Karpas-422 (cell line): ENCODE data around the gene TMEM171. TPM values are rescaled to one million over a fixed set of nuclear protein-coding genes. Genes with fewer than 3 reads are reported as not detected.

Source experiments
- DNase-seq: peaks from one replicate; pipeline ENCODE4 v3.0.0-alpha.2; 2015
- H2AFZ ChIP-seq: fragments of 200-600 bp; sonication (generic); 2 replicates; pipeline ENCODE4 v1.6.1; 2014; ENCODE audit warnings: antibody characterized with exemption, low read length, mixed read lengths
- H3K27ac ChIP-seq: fragments of 200-600 bp; sonication (generic); 2 replicates; pipeline ENCODE4 v1.5.1; 2014; ENCODE audit warnings: mild to moderate bottlenecking, low read length, moderate library complexity
- H3K27me3 ChIP-seq: fragments of 200-600 bp; sonication (generic); 2 replicates; pipeline ENCODE4 v1.6.1; 2014; ENCODE audit warnings: low read length, mixed read lengths
- H3K36me3 ChIP-seq: fragments of 200-600 bp; sonication (generic); 2 replicates; pipeline ENCODE4 v1.6.1; 2014; ENCODE audit warnings: low read length, mixed read lengths; ENCODE audit not compliant: insufficient read depth
- H3K4me1 ChIP-seq: fragments of 200-600 bp; sonication (generic); 2 replicates; pipeline ENCODE4 v1.6.1; 2014; ENCODE audit warnings: mild to moderate bottlenecking, low read length, mixed read lengths
- H3K4me2 ChIP-seq: fragments of 200-600 bp; sonication (generic); 2 replicates; pipeline ENCODE4 v1.6.1; 2014; ENCODE audit warnings: low read length, low read depth, mild to moderate bottlenecking; ENCODE audit not compliant: poor library complexity, severe bottlenecking
- H3K4me3 ChIP-seq: fragments of 200-600 bp; sonication (generic); 2 replicates; pipeline ENCODE4 v1.5.1; 2014; ENCODE audit warnings: mild to moderate bottlenecking, antibody characterized with exemption, low read length, mixed read lengths
- H3K79me2 ChIP-seq: fragments of 200-600 bp; sonication (generic); 2 replicates; pipeline ENCODE4 v1.6.1; 2014; ENCODE audit warnings: mild to moderate bottlenecking, low read length, mixed read lengths
- H3K9ac ChIP-seq: fragments of 200-600 bp; sonication (generic); 2 replicates; pipeline ENCODE4 v1.6.0; 2014; ENCODE audit warnings: low read length
- H3K9me2 ChIP-seq: fragments of 200-600 bp; sonication (generic), shearing (Covaris generic); replicated peaks from 2 replicates; pipeline ENCODE4 v1.6.0; 2014; ENCODE audit warnings: mild to moderate bottlenecking, low read length, moderate library complexity; ENCODE audit not compliant: insufficient read depth
- H3K9me3 ChIP-seq: fragments of 300-700, 200-600 bp; sonication (generic); 2 replicates; pipeline ENCODE4 v1.6.1; 2014; ENCODE audit warnings: low read length, mixed read lengths
- H4K20me1 ChIP-seq: fragments of 200-600 bp; sonication (generic); 2 replicates; pipeline ENCODE4 v1.6.1; 2014; ENCODE audit warnings: mild to moderate bottlenecking, antibody characterized with exemption, low read length, low read depth; ENCODE audit not compliant: insufficient read depth
- total RNA-seq: library from RNA; depleted of rRNA; stranded (reverse); fragments of >200 nt; shearing (Covaris generic); gene quantifications from 2 replicates; pipeline ENCODE4 v1.2.3, GENCODE V29; 2014; ENCODE audit warnings: low replicate concordance

The TMEM171 gene
- total RNA-seq, 1 experiment from 2014 or later, result not detected

DNA sequence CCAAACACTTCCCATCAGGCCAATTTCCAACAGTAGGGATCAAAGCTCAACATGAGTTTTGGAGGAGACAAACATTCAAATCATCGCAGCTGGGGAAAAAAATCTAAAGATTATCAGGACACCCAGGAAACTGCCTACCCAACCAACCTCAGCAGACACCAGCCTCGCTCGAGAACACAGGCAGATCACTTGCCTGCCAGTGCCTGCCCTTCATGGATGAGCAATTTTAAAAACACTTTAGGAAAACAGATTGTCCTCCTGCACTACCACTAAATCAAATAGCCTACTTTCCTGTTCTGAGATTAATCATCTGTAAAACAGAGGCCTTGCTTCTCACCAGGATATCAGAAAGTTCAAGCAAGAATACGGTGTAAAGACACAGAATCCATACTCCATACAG lies 37.9 kb downstream of the TMEM171 start:
- H2AFZ ChIP-seq, result no peak overlapping the region
- H4K20me1 ChIP-seq, result no peaks in the 10 kb centered on the region
- H3K4me2 ChIP-seq, result no peak overlapping the region
- no peak for DNase-seq
- H3K9me3 ChIP-seq, result no peaks in the 10 kb centered on the region
- no peak overlapping the region for H3K9ac ChIP-seq
- peaks cover 18% of the 10 kb centered on the region for H3K4me1 ChIP-seq
- no peak overlapping the region for H3K27ac ChIP-seq
- no peaks in the 10 kb centered on the region for H3K9me2 ChIP-seq
- H3K79me2 ChIP-seq, result no peaks in the 10 kb centered on the region
- H3K27me3 ChIP-seq, result no peaks in the 10 kb centered on the region
- H3K36me3 ChIP-seq, result no peaks in the 10 kb centered on the region
- H3K4me3 ChIP-seq, result no peak overlapping the region

DNA sequence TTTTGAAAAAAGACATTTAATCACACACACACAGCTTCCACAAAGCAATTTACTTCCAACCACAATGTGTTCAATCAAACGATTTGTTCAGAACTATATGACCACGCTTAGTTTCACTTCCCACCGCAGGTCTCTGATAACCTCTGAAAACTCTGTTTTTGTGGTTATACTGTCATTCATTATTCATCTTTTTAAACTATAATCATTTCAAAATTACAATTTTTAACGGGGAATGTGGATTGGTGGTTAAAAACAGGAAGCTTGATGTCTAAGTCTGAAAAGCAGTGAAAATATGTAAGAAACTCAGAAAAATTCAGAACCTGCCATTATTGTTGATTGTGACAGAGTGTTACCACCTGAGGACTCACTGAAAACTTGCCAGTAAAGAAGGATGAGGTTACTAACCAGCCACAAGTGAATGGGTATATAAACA lies 39.9 kb downstream of the TMEM171 start:
- Histone ChIP-seq H3K36me3 (no peaks in the 10 kb centered on the region), H3K27me3 (no peaks in the 10 kb centered on the region), H3K9me2 (no peaks in the 10 kb centered on the region), H3K4me2 (peak overlapping the region; percentile 35), H3K4me3 (no peak overlapping the region), H3K4me1 (peaks cover 18% of the 10 kb centered on the region), H4K20me1 (no peaks in the 10 kb centered on the region), H2AFZ (no peak overlapping the region), H3K9me3 (no peaks in the 10 kb centered on the region), H3K27ac (no peak overlapping the region), H3K9ac (no peak overlapping the region), H3K79me2 (no peaks in the 10 kb centered on the region)
- DNase-seq, result peak; percentile 73

DNA sequence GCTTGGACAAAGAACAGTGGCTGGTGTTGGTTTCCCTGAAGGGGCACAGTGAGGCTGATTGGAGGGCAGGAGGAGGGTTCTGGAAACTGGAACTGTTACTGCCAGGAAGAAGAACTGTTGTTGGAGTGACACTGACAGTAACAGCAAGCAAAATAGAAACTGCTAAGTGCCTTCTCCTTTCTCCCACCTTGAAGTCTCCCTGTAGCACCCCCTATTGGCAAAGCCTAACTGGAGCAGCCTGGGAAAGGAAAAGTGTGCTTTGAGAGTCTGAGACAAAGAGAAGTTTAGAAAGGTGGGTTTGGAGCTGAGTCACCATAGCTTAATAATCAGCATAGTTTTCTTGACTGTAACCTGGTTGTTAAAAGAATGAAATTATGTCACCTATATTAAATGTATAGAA lies 50.1 kb downstream of the TMEM171 start:
- Histone ChIP-seq H3K4me1 (no peaks in the 10 kb centered on the region), H3K27me3 (no peaks in the 10 kb centered on the region), H3K9me2 (no peaks in the 10 kb centered on the region), H3K4me3 (no peak overlapping the region), H3K27ac (no peak overlapping the region), H4K20me1 (no peaks in the 10 kb centered on the region), H3K9ac (no peak overlapping the region), H3K4me2 (no peak overlapping the region), H3K79me2 (no peaks in the 10 kb centered on the region), H3K36me3 (no peaks in the 10 kb centered on the region), H3K9me3 (no peaks in the 10 kb centered on the region), H2AFZ (no peak overlapping the region)
- DNase-seq, result peak; percentile 83

DNA sequence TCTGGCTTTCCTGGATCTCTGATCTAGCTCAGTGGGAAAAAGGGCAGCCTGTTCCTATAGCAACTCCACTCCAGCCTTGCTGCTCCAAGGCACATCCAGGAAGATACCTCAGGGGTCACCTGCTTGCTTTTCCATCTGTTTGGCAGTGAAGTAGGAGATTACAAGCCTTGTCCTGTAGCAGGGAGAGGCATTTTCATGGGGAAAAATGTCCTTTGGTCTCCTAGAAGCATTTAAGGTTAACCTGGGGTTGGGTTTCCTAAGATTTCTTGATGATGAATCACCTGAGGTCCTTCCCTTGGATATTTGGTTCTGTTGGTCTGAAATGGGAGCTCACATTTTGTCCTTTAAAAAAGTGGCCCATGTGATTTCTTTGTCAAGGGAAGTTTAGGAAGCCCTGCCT lies 51.1 kb downstream of the TMEM171 start:
- H3K4me2 ChIP-seq, result no peak overlapping the region
- H3K9me3 ChIP-seq, result no peaks in the 10 kb centered on the region
- no peaks in the 10 kb centered on the region for H3K9me2 ChIP-seq
- DNase-seq, result no peak
- no peaks in the 10 kb centered on the region for H3K27me3 ChIP-seq
- no peaks in the 10 kb centered on the region for H3K4me1 ChIP-seq
- H2AFZ ChIP-seq, result no peak overlapping the region
- no peaks in the 10 kb centered on the region for H4K20me1 ChIP-seq
- H3K79me2 ChIP-seq, result no peaks in the 10 kb centered on the region
- H3K27ac ChIP-seq, result no peak overlapping the region
- no peak overlapping the region for H3K9ac ChIP-seq
- no peak overlapping the region for H3K4me3 ChIP-seq
- H3K36me3 ChIP-seq, result no peaks in the 10 kb centered on the region

DNA sequence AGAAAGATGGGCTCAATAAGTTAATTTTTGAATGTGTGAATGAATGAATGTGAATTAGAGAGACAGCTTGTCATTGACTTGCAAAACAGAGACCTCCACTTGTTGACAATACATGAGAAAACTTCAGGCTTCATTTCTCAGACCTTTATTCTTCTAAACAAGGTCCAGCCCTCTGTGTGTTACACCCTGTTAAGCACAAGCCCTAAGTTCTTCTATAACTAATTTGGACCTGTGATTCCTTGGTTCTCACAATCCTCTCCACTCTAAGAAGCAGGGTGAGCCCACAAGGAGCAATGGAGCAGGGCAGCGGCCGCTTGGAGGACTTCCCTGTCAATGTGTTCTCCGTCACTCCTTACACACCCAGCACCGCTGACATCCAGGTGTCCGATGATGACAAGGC lies 52.6 kb downstream of the TMEM171 start, which contains the start of gene TMEM174:
Gene TMEM174, plus strand, starts transcription at position 243 of the 400 bp plus-strand sequence. Its CDS starts 51 bp downstream, at position 294.
- Histone ChIP-seq H4K20me1 (no peaks in the 10 kb centered on the region), H3K4me2 (no peak within 1 kb of the TSS), H3K9me3 (no peaks in the 10 kb centered on the region), H3K9ac (no peak within 1 kb of the TSS), H3K79me2 (no peaks in the 10 kb centered on the region), H3K36me3 (no peaks in the 10 kb centered on the region), H3K27me3 (no peaks in the 10 kb centered on the region), H3K4me1 (no peaks in the 10 kb centered on the region), H2AFZ (no peak within 1 kb of the TSS), H3K9me2 (no peaks in the 10 kb centered on the region), H3K4me3 (no peak within 1 kb of the TSS), H3K27ac (no peak within 1 kb of the TSS)
- DNase-seq, result no peak

DNA sequence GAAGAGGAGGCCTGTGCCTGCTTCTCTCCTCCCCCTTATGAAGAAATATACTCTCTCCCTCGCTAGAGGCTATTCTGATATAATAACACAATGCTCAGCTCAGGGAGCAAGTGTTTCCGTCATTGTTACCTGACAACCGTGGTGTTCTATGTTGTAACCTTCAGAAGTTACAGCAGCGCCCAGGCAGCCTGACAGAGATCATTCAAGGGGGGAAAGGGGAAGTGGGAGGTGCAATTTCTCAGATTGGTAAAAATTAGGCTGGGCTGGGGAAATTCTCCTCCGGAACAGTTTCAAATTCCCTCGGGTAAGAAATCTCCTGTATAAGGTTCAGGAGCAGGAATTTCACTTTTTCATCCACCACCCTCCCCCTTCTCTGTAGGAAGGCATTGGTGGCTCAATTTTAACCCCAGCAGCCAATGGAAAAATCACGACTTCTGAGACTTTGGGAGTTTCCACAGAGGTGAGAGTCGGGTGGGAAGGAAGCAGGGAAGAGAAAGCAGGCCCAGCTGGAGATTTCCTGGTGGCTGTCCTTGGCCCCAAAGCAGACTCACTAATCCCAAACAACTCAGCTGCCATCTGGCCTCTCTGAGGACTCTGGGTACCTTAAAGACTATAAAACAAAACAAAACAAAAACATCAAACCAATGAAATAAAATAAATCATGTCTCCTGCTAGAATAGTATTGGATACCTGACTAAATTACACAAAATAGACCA lies 53.9 kb downstream of the TMEM171 start:
- peak; percentile 43 for DNase-seq
- Histone ChIP-seq H3K9me3 (no peaks in the 10 kb centered on the region), H3K27me3 (no peaks in the 10 kb centered on the region), H3K36me3 (no peaks in the 10 kb centered on the region), H3K4me2 (no peak overlapping the region), H3K9ac (no peak overlapping the region), H3K27ac (no peak overlapping the region), H3K79me2 (no peaks in the 10 kb centered on the region), H3K9me2 (no peaks in the 10 kb centered on the region), H4K20me1 (no peaks in the 10 kb centered on the region), H2AFZ (no peak overlapping the region), H3K4me3 (no peak overlapping the region), H3K4me1 (no peaks in the 10 kb centered on the region)

DNA sequence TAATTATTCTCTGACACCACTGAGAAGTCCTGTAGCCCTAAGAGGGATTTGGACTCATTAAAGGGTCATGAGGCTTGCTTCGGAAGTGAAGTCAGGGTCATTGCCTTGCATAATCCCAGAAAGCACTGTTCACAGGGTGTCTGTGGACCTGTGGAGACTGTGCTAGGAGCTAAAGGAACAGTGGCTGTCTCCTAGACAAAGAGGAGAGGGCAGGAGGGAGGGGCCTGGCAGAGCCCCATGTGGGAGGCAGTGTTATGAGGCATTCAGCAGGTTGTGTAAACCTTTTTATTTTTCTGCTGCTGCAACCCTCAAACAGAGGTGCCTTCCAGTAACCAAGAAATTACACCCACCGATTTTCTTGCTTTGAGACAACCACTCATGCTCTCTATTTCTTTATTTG lies 55.9 kb downstream of the TMEM171 start:
- no peaks in the 10 kb centered on the region for H3K79me2 ChIP-seq
- H3K9ac ChIP-seq, result no peak overlapping the region
- no peak for DNase-seq
- no peaks in the 10 kb centered on the region for H3K9me3 ChIP-seq
- no peak overlapping the region for H3K4me2 ChIP-seq
- no peaks in the 10 kb centered on the region for H4K20me1 ChIP-seq
- H3K4me3 ChIP-seq, result no peak overlapping the region
- no peak overlapping the region for H3K27ac ChIP-seq
- no peaks in the 10 kb centered on the region for H3K9me2 ChIP-seq
- no peaks in the 10 kb centered on the region for H3K27me3 ChIP-seq
- no peaks in the 10 kb centered on the region for H3K36me3 ChIP-seq
- no peak overlapping the region for H2AFZ ChIP-seq
- H3K4me1 ChIP-seq, result no peaks in the 10 kb centered on the region

DNA sequence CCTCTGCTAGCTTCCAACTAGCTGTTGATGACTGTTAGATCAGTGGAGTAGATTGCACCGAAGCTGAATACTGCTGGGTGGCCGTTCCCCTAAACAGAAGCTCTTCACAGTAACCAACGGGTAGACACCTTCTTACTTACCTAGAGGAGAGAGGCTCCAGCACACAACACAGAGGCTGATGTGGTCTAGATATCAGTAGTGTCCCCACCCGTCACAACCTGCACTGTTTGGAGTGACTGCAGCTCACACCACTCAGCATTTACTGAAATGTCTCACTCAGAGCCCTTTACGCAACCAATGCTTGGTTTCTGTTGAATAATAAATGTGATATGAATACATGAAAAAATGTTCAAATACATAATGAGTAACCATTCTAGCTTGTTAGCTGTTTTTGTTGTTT lies 57.9 kb downstream of the TMEM171 start:
- Histone ChIP-seq H3K9ac (no peak overlapping the region), H3K27me3 (no peaks in the 10 kb centered on the region), H3K4me1 (peaks cover under 1% of the 10 kb centered on the region; the same call in 1 of the 2 replicates), H3K9me2 (no peaks in the 10 kb centered on the region), H2AFZ (no peak overlapping the region), H3K36me3 (no peaks in the 10 kb centered on the region), H3K79me2 (no peaks in the 10 kb centered on the region), H4K20me1 (no peaks in the 10 kb centered on the region), H3K4me2 (no peak overlapping the region), H3K27ac (no peak overlapping the region), H3K4me3 (no peak overlapping the region), H3K9me3 (no peaks in the 10 kb centered on the region)
- no peak for DNase-seq
